ENCODE data around the gene NEU1. TPM values are rescaled to one million over a fixed set of nuclear protein-coding genes. Genes with fewer than 3 reads are reported as not detected.
"Not testable (repeated sequence)": the region's sequence is repeated elsewhere in the genome, so short reads cannot be mapped to it uniquely, and the experiment has no call there.

NEU1 gene
- total RNA-seq, 4 donors from 2014 or later: 20.5 to 28.4 (median 23.4) TPM

- no peak for TF ChIP-seq POLR2A (IDR thresholded peaks at IDR 0.05)
- Histone ChIP-seq H3K4me1 (peaks cover 0 to 4% of the 10 kb centered on the region in 2 donors), H3K4me3 (no peak overlapping the region), H3K9me3 (no peaks in the 10 kb centered on the region), H3K36me3 (no peaks in the 10 kb centered on the region), H3K27me3 (no peaks in the 10 kb centered on the region), H3K27ac (no peak overlapping the region)
- intact Hi-C loops (cut with DNase I; ENCODE audit: low total_unique reads): no loop called here
- no peak for DNase-seq
Observed at GRCh38 chr6:31865205-31866118, 2.8 kb upstream of the NEU1 start.

GRCh38 chr6:31864818-31865204 is 2.2 kb upstream of the NEU1 start:
- no peak overlapping the region for H3K4me3 ChIP-seq
- no peaks in the 10 kb centered on the region for H3K27me3 ChIP-seq
- intact Hi-C loops (cut with DNase I; ENCODE audit: low total_unique reads): no loop called here

GRCh38 chr6:31864123-31864562 is 1.5 kb upstream of the NEU1 start:
- H3K27me3 ChIP-seq; DNase-seq; H3K36me3 ChIP-seq; H3K4me1 ChIP-seq; H3K9me3 ChIP-seq; intact Hi-C loops (cut with DNase I; ENCODE audit: low total_unique reads): not testable (repeated sequence)
- H3K4me3 ChIP-seq: peak overlapping the region; percentile 37 to 90
- peak overlapping the region; percentile 85 to 95 for H3K27ac ChIP-seq

More at GRCh38 chr6:31864818-31865204, 2.2 kb upstream of the NEU1 start:
- Histone ChIP-seq H3K4me1 (peaks cover 0 to 4% of the 10 kb centered on the region in 2 donors), H3K36me3 (no peaks in the 10 kb centered on the region), H3K27ac (no peak overlapping the region), H3K9me3 (no peaks in the 10 kb centered on the region)
- TF ChIP-seq POLR2A (IDR thresholded peaks at IDR 0.05) (no peak), CTCF (IDR thresholded peaks at IDR 0.05) (no peak)
- DNase-seq: no peak

GRCh38 chr6:31861919-31862343 is 690 bp downstream of the NEU1 start:
- TF ChIP-seq POLR2A (IDR thresholded peaks at IDR 0.05): no peak
- no peak for TF ChIP-seq CTCF (IDR thresholded peaks at IDR 0.05)
- no peaks in the 10 kb centered on the region for H3K27me3 ChIP-seq
- H3K4me1 ChIP-seq: peaks cover 0 to 4% of the 10 kb centered on the region in 2 donors
- intact Hi-C loops (cut with DNase I; ENCODE audit: low total_unique reads): no loop called here
- no peaks in the 10 kb centered on the region for H3K9me3 ChIP-seq
- no peak for DNase-seq
- peak overlapping the region; percentile 67 to 90 for H3K4me3 ChIP-seq
- H3K27ac ChIP-seq: peak overlapping the region; percentile 92 to 95
- no peaks in the 10 kb centered on the region for H3K36me3 ChIP-seq

GRCh38 chr6:31861150-31861549 is 1.5 kb downstream of the NEU1 start:
- no peak for TF ChIP-seq POLR2A (IDR thresholded peaks at IDR 0.05)
- no peak for TF ChIP-seq CTCF (IDR thresholded peaks at IDR 0.05)
- intact Hi-C loops (cut with DNase I; ENCODE audit: low total_unique reads): no loop called here
- no peak overlapping the region for H3K27ac ChIP-seq
- H3K9me3 ChIP-seq: no peaks in the 10 kb centered on the region
- no peak overlapping the region for H3K4me3 ChIP-seq
- H3K36me3 ChIP-seq: no peaks in the 10 kb centered on the region
- H3K4me1 ChIP-seq: peaks cover 0 to 4% of the 10 kb centered on the region in 2 donors
- no peaks in the 10 kb centered on the region for H3K27me3 ChIP-seq
- DNase-seq: no peak

- H3K36me3 ChIP-seq: no peaks in the 10 kb centered on the region
- intact Hi-C loops (cut with DNase I; ENCODE audit: low total_unique reads): no loop called here
- H3K9me3 ChIP-seq: no peaks in the 10 kb centered on the region
- TF ChIP-seq POLR2A (IDR thresholded peaks at IDR 0.05) (no peak), CTCF (IDR thresholded peaks at IDR 0.05) (no peak)
- no peaks in the 10 kb centered on the region for H3K27me3 ChIP-seq
- peaks cover 0 to 4% of the 10 kb centered on the region in 2 donors for H3K4me1 ChIP-seq
- no peak for DNase-seq
- no peak overlapping the region for H3K4me3 ChIP-seq
- no peak overlapping the region for H3K27ac ChIP-seq
Observed at GRCh38 chr6:31860349-31860748, 2.3 kb downstream of the NEU1 start.
